MCF 10A (cell line): ENCODE measurements around the gene ZNF665. TPM values are rescaled to one million over a fixed set of nuclear protein-coding genes. Genes with fewer than 3 reads are reported as not detected.
"Not testable (repeated sequence)": the region's sequence is repeated elsewhere in the genome, so short reads cannot be mapped to it uniquely, and the experiment has no call there.

Experiments
- Bru-seq: library from RNA; stranded (reverse); fragments of 400-500 nt; gene quantifications from one replicate; lab custom pipeline; 2021; lab: Mats Ljungman, UMichigan
- BruChase-seq, 2 experiments: library from RNA; stranded (reverse); fragments of 400-500 nt; gene quantifications; one replicate each; lab custom pipeline; 2021; lab: Mats Ljungman, UMichigan
- BruUV-seq: library from RNA; stranded (reverse); fragments of 400-500 nt; replicated peaks from 2 replicates; lab custom pipeline; 2021; lab: Mats Ljungman, UMichigan
- CTCF ChIA-PET: fragments of 300-600 bp; sonication (Branson Sonifier 250); formaldehyde crosslinking; extraction: SDS; loops from one replicate; lab custom pipeline; 2021; ENCODE audit warnings: antibody characterized with exemption, inconsistent platforms; lab: Yijun Ruan, JAX
- POLR2A ChIA-PET: fragments of 300-600, 350-650 bp; sonication (Branson Sonifier 250); formaldehyde crosslinking; extraction: SDS; loops from one replicate; lab custom pipeline; 2020; ENCODE audit warnings: antibody characterized with exemption, inconsistent platforms; lab: Yijun Ruan, JAX
- DNase-seq: peaks from one replicate; pipeline ENCODE4 v3.0.0-alpha.2; 2018; ENCODE audit not compliant: unreplicated experiment
- H3K27ac Mint-ChIP-seq: one replicate; pipeline ENCODE4 v1.8.0; 2022; ENCODE audit warnings: mild to moderate bottlenecking, low read depth, mixed read lengths; ENCODE audit not compliant: unreplicated experiment
- H3K27me3 Mint-ChIP-seq: one replicate; pipeline ENCODE4 v1.8.0; 2022; ENCODE audit warnings: mixed read lengths; ENCODE audit not compliant: insufficient read depth, unreplicated experiment
- H3K36me3 Mint-ChIP-seq: one replicate; pipeline ENCODE4 v1.8.0; 2022; ENCODE audit warnings: mild to moderate bottlenecking, moderate library complexity, mixed read lengths; ENCODE audit not compliant: insufficient read depth, unreplicated experiment
- H3K4me1 Mint-ChIP-seq: one replicate; pipeline ENCODE4 v1.8.0; 2022; ENCODE audit warnings: mixed read lengths; ENCODE audit not compliant: insufficient read depth, unreplicated experiment
- H3K4me3 Mint-ChIP-seq: one replicate; pipeline ENCODE4 v1.8.0; 2022; ENCODE audit warnings: mild to moderate bottlenecking, moderate library complexity, mixed read lengths; ENCODE audit not compliant: unreplicated experiment
- H3K9me3 Mint-ChIP-seq: one replicate; pipeline ENCODE4 v1.8.0; 2022; ENCODE audit warnings: mixed read lengths; ENCODE audit not compliant: unreplicated experiment
- intact Hi-C: fragments of 100-400 bp; cut with micrococcal nuclease; formaldehyde crosslinking; loops from 2 replicates; pipeline ENCODE4 v1.14.1; 2022
- long read RNA-seq: library from polyadenylated mRNA; stranded (forward); transcript quantifications from one replicate; pipeline ENCODE4 v2.0.0, GENCODE V29; 2022
- total RNA-seq: library from RNA; stranded (reverse); gene quantifications from 2 replicates; pipeline ENCODE4 v1.2.3, GENCODE V29; 2022
- TF ChIP-seq, protein P1 (sequence below): fragments of 200-600 bp; IDR thresholded peaks from one replicate; pipeline ENCODE4 v1.8.0; 2022; ENCODE audit warnings: antibody characterized with exemption, mild to moderate bottlenecking; ENCODE audit not compliant: unreplicated experiment

ZNF665 gene
- not detected in 2 replicates for total RNA-seq
- Bru-seq, nascent RNA: not detected
- not detected for BruChase-seq, experiment 1, labeled RNA remaining after a 6-hour chase
- BruChase-seq, experiment 2, labeled RNA remaining after a 2-hour chase: not detected
- long read RNA-seq: 0 reads

DNA sequence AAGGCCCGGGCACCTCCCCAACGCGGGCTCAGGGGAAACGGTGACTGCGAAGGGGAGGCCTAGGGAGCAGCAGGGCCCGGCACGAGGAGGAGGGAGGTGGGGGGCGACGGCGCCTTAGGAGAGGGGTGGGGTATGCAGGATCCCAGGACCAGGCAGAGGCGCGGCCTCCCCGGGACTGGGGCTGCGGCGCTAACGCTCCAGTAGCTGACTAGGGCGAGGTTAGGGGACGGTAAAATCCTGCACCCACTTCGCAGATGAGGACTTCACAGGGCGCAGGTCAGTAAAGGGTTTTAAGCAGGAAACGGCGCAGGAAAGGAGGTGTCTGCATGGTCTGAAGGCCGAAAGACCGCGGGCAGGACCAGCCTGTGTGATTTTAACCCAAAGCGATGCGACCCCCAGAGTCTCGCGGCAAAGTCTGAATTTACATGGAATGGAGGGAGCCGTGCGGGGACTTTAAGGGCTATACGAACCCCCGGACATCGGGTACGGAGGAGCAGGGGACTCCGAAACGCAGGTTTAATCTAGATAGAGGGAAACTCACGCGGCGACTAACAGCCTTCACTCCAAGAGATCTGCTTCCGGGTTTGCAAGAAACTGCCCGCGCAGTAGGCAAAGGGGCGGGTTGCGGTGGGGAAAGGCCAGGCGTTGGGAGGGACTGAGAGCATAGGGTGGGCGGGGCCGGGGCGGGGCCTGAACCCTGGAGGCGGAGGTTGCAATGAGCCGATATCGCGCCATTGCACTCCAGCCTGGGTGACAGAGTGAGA lies at the start of gene ZNF665:
ZNF665 (minus strand) TSS at position 588 of the 764 bp plus-strand sequence. CDS start 10,460 bp downstream, outside the sequence.
- Mint-ChIP-seq H3K9me3 (peaks cover 33% of the 10 kb centered on the region), H3K4me1 (no peaks in the 10 kb centered on the region), H3K27me3 (no peaks in the 10 kb centered on the region), H3K27ac (no peak within 1 kb of the TSS), H3K36me3 (no peaks in the 10 kb centered on the region), H3K4me3 (no peak within 1 kb of the TSS)
- intact Hi-C loops: no loop called here
- no peak for DNase-seq
- TF ChIP-seq, protein P1, sequence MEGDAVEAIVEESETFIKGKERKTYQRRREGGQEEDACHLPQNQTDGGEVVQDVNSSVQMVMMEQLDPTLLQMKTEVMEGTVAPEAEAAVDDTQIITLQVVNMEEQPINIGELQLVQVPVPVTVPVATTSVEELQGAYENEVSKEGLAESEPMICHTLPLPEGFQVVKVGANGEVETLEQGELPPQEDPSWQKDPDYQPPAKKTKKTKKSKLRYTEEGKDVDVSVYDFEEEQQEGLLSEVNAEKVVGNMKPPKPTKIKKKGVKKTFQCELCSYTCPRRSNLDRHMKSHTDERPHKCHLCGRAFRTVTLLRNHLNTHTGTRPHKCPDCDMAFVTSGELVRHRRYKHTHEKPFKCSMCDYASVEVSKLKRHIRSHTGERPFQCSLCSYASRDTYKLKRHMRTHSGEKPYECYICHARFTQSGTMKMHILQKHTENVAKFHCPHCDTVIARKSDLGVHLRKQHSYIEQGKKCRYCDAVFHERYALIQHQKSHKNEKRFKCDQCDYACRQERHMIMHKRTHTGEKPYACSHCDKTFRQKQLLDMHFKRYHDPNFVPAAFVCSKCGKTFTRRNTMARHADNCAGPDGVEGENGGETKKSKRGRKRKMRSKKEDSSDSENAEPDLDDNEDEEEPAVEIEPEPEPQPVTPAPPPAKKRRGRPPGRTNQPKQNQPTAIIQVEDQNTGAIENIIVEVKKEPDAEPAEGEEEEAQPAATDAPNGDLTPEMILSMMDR: no peak
- ChIA-PET CTCF (interaction anchor here (0.7 to 0.9 kb wide), 2 partner anchors 233 to 918 kb away, joined by 3 to 5 read pairs; no protein-coding TSS in a partner anchor), POLR2A (no interaction called here)
- no TSS peak for BruUV-seq

DNA sequence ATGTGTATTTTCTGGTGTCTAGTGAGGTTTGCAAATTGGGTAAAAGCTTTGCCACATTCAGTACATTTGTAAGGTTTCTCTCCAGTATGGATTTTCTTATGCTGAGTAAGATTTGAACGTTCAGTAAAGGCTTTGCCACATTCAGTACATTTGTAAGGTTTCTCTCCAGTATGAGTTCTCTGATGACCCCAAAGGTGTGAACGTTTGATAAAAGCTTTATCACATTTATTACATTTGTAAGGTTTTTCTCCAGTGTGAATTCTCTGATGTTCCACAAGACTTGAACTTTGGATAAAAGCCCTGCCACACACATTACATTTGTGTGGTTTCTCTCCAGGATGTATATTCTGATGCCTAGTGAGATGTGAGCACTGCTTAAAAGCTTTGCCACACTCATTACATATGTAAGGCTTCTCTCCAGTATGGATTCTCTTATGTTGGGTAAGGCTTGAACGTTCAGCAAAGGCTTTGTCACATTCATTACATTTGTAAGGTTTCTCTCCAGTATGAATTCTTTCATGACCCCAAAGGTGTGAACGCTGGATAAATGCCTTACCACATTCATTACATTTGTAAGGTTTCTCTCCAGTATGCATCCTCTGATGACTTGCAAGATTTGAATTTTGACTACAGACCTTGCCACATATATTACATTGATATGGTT lies 44.1 kb upstream of the ZNF665 start:
- no peak for DNase-seq
- no TSS peak for BruUV-seq
- H3K9me3 Mint-ChIP-seq: peaks cover 36% of the 10 kb centered on the region
- no peak overlapping the region for H3K27ac Mint-ChIP-seq
- ChIA-PET POLR2A (no interaction called here), CTCF (interaction anchor here (0.7 to 1.3 kb wide), 3 partner anchors 10 to 253 kb away, joined by 3 to 6 read pairs (median 3); no protein-coding TSS in a partner anchor)
- no peaks in the 10 kb centered on the region for H3K36me3 Mint-ChIP-seq
- no peaks in the 10 kb centered on the region for H3K27me3 Mint-ChIP-seq
- H3K4me3 Mint-ChIP-seq: no peak overlapping the region
- no peaks in the 10 kb centered on the region for H3K4me1 Mint-ChIP-seq
- TF ChIP-seq, protein P1: no peak
- intact Hi-C loops: no loop called here

DNA sequence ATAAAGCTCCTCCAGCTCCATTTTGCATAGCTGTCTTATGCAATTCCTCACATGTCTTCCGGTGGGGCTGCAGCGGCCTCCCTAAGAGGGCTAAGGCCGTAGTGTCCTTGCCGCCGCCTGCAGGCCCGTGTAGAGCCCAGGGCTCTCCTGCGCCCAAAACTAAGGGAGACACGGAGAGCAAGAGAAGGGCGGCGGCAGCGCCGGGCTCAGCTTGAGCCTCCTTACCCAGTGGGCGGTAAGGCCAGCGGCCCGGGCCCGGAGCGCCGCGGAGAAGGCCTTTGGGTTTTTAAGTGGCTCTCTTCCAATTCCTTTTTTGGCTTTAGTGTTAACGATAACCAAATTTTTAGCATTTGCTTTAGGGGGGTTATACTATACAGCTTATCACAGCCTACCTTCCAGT lies 31.4 kb upstream of the ZNF665 start:
- POLR2A ChIA-PET: no interaction called here
- Mint-ChIP-seq H3K27me3 (no peaks in the 10 kb centered on the region), H3K4me3 (no peak overlapping the region), H3K27ac (no peak overlapping the region), H3K9me3 (peaks cover 33% of the 10 kb centered on the region), H3K36me3 (no peaks in the 10 kb centered on the region), H3K4me1 (no peaks in the 10 kb centered on the region)
- intact Hi-C loops: no loop called here
- CTCF ChIA-PET: no interaction called here
- TF ChIP-seq, protein P1: no peak
- no TSS peak for BruUV-seq
- DNase-seq: no peak

DNA sequence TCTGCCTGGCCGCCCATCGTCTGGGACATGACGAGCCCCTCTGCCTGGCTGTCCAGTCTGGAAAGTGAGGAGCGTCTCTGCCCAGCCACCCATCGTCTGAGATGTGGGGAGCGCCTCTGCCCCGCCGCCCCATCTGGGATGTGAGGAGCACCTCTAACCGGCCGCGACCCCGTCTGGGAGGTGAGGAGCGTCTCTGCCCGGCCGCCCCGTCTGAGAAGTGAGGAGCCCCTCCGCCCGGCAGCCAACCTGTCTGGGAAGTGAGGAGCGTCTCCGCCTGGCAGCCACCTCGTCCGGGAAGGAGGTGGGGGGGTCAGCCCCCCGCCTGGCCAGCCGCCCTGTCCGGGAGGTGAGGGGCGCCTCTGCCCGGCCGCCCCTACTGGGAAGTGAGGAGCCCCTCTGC lies 29.6 kb upstream of the ZNF665 start:
- DNase-seq, CTCF ChIA-PET, POLR2A ChIA-PET, intact Hi-C loops, H3K27ac Mint-ChIP-seq, H3K4me1 Mint-ChIP-seq, BruUV-seq, H3K36me3 Mint-ChIP-seq, H3K27me3 Mint-ChIP-seq, H3K4me3 Mint-ChIP-seq: not testable (repeated sequence)
- H3K9me3 Mint-ChIP-seq: peaks cover 42% of the 10 kb centered on the region
